Calu3 (cell line): ENCODE results near the gene ROPN1. TPM values are rescaled to one million over a fixed set of nuclear protein-coding genes. Genes with fewer than 3 reads are reported as not detected.

Experiments used
- BruUV-seq: library from RNA; stranded (reverse); fragments of 400-500 nt; replicated peaks from 2 replicates; lab custom pipeline; 2021; lab: Mats Ljungman, UMichigan
- CTCF ChIA-PET: fragments of 300-600 bp; sonication (Branson Sonifier 250); formaldehyde crosslinking; loops from one replicate; lab custom pipeline; 2022; ENCODE audit warnings: antibody characterized with exemption; lab: Charles Lee
- DNase-seq: peaks from one replicate; pipeline ENCODE4 v3.0.0; 2022
- H3K27ac Mint-ChIP-seq: one replicate; pipeline ENCODE4 v1.8.0; 2022; ENCODE audit warnings: mixed read lengths; ENCODE audit not compliant: unreplicated experiment
- H3K27me3 Mint-ChIP-seq: one replicate; pipeline ENCODE4 v1.8.0; 2022; ENCODE audit warnings: mixed read lengths; ENCODE audit not compliant: unreplicated experiment
- H3K36me3 Mint-ChIP-seq: one replicate; pipeline ENCODE4 v1.8.0; 2022; ENCODE audit warnings: mild to moderate bottlenecking, moderate library complexity, mixed read lengths; ENCODE audit not compliant: insufficient read depth, unreplicated experiment
- H3K4me1 Mint-ChIP-seq: one replicate; pipeline ENCODE4 v1.8.0; 2022; ENCODE audit warnings: mild to moderate bottlenecking, low read depth, mixed read lengths; ENCODE audit not compliant: unreplicated experiment
- H3K4me3 Mint-ChIP-seq: one replicate; pipeline ENCODE4 v1.8.0; 2022; ENCODE audit warnings: mild to moderate bottlenecking, low read depth, moderate library complexity, mixed read lengths; ENCODE audit not compliant: unreplicated experiment
- H3K9me3 Mint-ChIP-seq: one replicate; pipeline ENCODE4 v1.8.0; 2022; ENCODE audit warnings: low read depth, mixed read lengths; ENCODE audit not compliant: unreplicated experiment
- intact Hi-C: fragments of 100-400 bp; cut with micrococcal nuclease; formaldehyde crosslinking; loops from one replicate; pipeline ENCODE4 v1.10.0; 2022; ENCODE audit not compliant: unreplicated experiment
- total RNA-seq: library from RNA; stranded (reverse); gene quantifications from 2 replicates; pipeline ENCODE4 v1.2.3, GENCODE V29; 2022
- TF ChIP-seq, protein P1 (sequence below): fragments of 200-600 bp; IDR thresholded peaks from one replicate; pipeline ENCODE4 v1.8.0; 2022; ENCODE audit warnings: antibody characterized with exemption; ENCODE audit not compliant: unreplicated experiment

Gene ROPN1
- total RNA-seq, 1 experiment from 2014 or later = not detected

DNA sequence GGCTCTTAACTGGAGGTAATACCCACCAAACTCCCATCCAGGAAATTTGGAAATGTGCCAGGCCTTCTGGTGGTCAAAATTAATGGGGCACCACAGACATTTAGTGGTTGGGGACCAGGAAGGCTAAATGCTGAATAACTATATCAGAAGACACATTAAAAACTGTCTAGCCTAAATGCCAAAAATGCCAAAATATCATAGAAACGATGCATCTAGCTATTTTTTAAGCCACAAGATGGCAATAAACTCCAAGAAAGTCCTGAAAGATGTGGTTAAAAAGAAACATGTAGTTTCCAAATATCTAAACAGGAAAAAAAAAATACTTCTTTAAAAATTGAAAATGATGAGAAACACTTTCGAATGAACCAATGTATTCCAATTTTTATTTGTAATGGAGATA, 50.8 kb downstream of the ROPN1 start:
- DNase-seq = no peak
- CTCF ChIA-PET = no interaction called here
- Mint-ChIP-seq H3K27ac (no peak overlapping the region), H3K27me3 (no peaks in the 10 kb centered on the region), H3K4me3 (no peak overlapping the region), H3K9me3 (no peaks in the 10 kb centered on the region), H3K4me1 (no peaks in the 10 kb centered on the region), H3K36me3 (peaks cover 4% of the 10 kb centered on the region)
- intact Hi-C loops = no loop called here
- TF ChIP-seq, protein P1, sequence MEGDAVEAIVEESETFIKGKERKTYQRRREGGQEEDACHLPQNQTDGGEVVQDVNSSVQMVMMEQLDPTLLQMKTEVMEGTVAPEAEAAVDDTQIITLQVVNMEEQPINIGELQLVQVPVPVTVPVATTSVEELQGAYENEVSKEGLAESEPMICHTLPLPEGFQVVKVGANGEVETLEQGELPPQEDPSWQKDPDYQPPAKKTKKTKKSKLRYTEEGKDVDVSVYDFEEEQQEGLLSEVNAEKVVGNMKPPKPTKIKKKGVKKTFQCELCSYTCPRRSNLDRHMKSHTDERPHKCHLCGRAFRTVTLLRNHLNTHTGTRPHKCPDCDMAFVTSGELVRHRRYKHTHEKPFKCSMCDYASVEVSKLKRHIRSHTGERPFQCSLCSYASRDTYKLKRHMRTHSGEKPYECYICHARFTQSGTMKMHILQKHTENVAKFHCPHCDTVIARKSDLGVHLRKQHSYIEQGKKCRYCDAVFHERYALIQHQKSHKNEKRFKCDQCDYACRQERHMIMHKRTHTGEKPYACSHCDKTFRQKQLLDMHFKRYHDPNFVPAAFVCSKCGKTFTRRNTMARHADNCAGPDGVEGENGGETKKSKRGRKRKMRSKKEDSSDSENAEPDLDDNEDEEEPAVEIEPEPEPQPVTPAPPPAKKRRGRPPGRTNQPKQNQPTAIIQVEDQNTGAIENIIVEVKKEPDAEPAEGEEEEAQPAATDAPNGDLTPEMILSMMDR = no peak
- BruUV-seq = no TSS peak

DNA sequence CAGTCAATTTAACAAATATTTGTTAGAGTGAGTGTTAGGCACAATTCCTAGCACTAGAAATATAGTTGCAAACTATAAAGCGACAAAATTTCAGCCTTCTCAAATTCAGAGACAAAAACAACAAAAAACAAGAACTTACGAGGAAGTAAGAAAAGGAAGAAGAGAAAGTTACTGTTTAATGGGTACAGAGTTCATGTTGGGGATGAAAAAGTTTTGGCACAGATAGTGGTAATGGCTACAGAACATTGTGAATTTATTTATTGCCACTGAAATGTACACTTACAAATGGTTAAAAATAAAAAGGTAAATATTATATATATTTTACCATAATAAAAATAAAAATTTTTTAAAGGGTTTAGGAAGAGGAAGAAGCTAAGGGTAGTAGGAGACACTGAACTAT, 52.2 kb downstream of the ROPN1 start:
- DNase-seq = no peak
- H3K4me1 Mint-ChIP-seq = no peaks in the 10 kb centered on the region
- H3K36me3 Mint-ChIP-seq = peaks cover 4% of the 10 kb centered on the region
- H3K27me3 Mint-ChIP-seq = no peaks in the 10 kb centered on the region
- H3K27ac Mint-ChIP-seq = no peak overlapping the region
- TF ChIP-seq, protein P1 = no peak
- CTCF ChIA-PET = no interaction called here
- intact Hi-C loops = no loop called here
- no peaks in the 10 kb centered on the region for H3K9me3 Mint-ChIP-seq
- H3K4me3 Mint-ChIP-seq = no peak overlapping the region
- BruUV-seq = no TSS peak

DNA sequence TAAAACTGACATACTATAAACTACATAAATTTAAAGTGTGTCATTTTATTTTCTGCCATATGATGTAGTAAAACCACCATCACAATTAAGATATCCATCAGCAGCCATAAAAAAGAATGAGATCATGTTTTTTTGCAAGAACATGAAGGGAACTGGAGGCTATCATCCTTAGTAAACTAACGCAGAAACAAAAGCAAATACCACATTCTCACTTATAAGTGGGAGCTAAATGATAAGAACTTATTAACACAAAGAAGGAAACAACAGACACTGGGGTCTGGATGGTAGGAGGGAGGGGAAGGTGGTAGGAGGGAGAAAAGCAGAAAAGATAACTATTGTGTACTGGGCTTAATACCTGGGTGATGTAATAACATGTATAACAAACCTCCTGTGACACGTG, 55.5 kb downstream of the ROPN1 start:
- no peak overlapping the region for H3K27ac Mint-ChIP-seq
- H3K4me3 Mint-ChIP-seq = no peak overlapping the region
- no peaks in the 10 kb centered on the region for H3K36me3 Mint-ChIP-seq
- no peaks in the 10 kb centered on the region for H3K9me3 Mint-ChIP-seq
- intact Hi-C loops = no loop called here
- no peaks in the 10 kb centered on the region for H3K27me3 Mint-ChIP-seq
- TF ChIP-seq, protein P1 = no peak
- H3K4me1 Mint-ChIP-seq = no peaks in the 10 kb centered on the region
- no peak for DNase-seq
- CTCF ChIA-PET = no interaction called here
- BruUV-seq = no TSS peak

DNA sequence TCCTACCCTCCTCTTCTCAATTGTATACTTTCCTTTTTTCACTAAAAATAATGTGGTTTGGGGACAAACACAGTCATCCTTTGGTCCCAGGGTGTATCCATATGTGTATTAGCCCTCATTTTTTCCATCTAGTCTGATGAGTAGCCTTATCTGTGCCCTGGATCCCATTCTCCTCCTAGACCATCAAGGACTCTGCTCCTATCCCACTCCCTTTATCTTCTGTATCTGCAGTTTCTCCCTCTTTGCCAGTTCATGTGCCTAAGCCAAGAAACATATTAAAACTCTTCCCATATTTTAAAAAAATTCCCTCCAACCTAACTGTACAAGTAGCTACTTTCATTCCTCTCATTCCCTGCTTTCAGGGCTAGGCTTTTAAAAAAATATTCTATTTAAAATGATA, 56.1 kb downstream of the ROPN1 start:
- Mint-ChIP-seq H3K9me3 (no peaks in the 10 kb centered on the region), H3K27ac (no peak overlapping the region), H3K27me3 (no peaks in the 10 kb centered on the region), H3K4me1 (no peaks in the 10 kb centered on the region), H3K36me3 (no peaks in the 10 kb centered on the region), H3K4me3 (no peak overlapping the region)
- intact Hi-C loops = no loop called here
- TF ChIP-seq, protein P1 = no peak
- CTCF ChIA-PET = no interaction called here
- no TSS peak for BruUV-seq
- DNase-seq = no peak
